Lower leg skin (tissue), 4 donors: ENCODE results near the gene COL13A1. TPM values are rescaled to one million over a fixed set of nuclear protein-coding genes. Genes with fewer than 3 reads are reported as not detected.

Experiments used
- DNase-seq, 2 donors: peaks; one replicate each; pipeline ENCODE4 v3.0.0-alpha.2; 2019; ENCODE audit warnings: low spot score in 2 of 2
- H3K4me3 ChIP-seq: fragments of 200-600 bp; sonication (generic); 2 replicates; pipeline ENCODE4 v1.5.1; 2017; ENCODE audit warnings: mild to moderate bottlenecking, low read depth; ENCODE audit not compliant: poor library complexity, severe bottlenecking
- CTCF ChIP-seq, 3 donors: fragments of 450-650 bp; IDR thresholded peaks; one replicate each; pipeline ENCODE4 v1.5.1; 2016; ENCODE audit warnings: antibody characterized with exemption in 3 of 3, mild to moderate bottlenecking in 3 of 3, moderate library complexity in 2 of 3
- POLR2A ChIP-seq, 2 donors: fragments of 450-650 bp; IDR thresholded peaks; one replicate each; pipeline ENCODE4 v1.6.1; 2016 to 2017; ENCODE audit warnings: antibody characterized with exemption in 2 of 2, mild to moderate bottlenecking in 1 of 2, moderate library complexity in 1 of 2
- WGBS, 2 donors: methylation state at CpG; one replicate each; pipeline ENCODE4 v1.1.5; 2018; 5-methylcytosine and 5-hydroxymethylcytosine counted together
- intact Hi-C: fragments of 100-400 bp; cut with DNase I; formaldehyde crosslinking; loops from one replicate; pipeline ENCODE4 v1.15.0; 2023; ENCODE audit warnings: low total_unique reads
- total RNA-seq, 4 donors: library from RNA; depleted of rRNA; stranded (reverse); fragments of >200 nt; gene quantifications; one replicate each; pipeline ENCODE4 v1.1.0, GENCODE V29; 2016

The COL13A1 gene
- total RNA-seq, 4 donors from 2014 or later: 0.93 to 2.3 (median 1.3) TPM

GRCh38 chr10:69851306-69851705 lies 49.6 kb downstream of the COL13A1 start:
- TF ChIP-seq POLR2A (IDR thresholded peaks at IDR 0.05): no peak
- no peak for TF ChIP-seq CTCF (IDR thresholded peaks at IDR 0.05)
- no peak overlapping the region for H3K4me3 ChIP-seq
- intact Hi-C loops: no loop called here
- WGBS, 2 donors: 75% methylated on average over 1 of the region's 1 CpG
- no peak for DNase-seq

GRCh38 chr10:69853064-69853463 lies 51.4 kb downstream of the COL13A1 start:
- no peak for DNase-seq
- WGBS, 2 donors: 74 to 83% methylated on average over 6 to 7 of the region's 7 CpGs
- TF ChIP-seq POLR2A (IDR thresholded peaks at IDR 0.05): no peak
- TF ChIP-seq CTCF (IDR thresholded peaks at IDR 0.05): no peak
- H3K4me3 ChIP-seq: no peak overlapping the region
- intact Hi-C loops: no loop called here

GRCh38 chr10:69854511-69855345 lies 53.0 kb downstream of the COL13A1 start:
- intact Hi-C loops: no loop called here
- TF ChIP-seq POLR2A (IDR thresholded peaks at IDR 0.05) (no peak), CTCF (IDR thresholded peaks at IDR 0.05) (no peak)
- no peak overlapping the region for H3K4me3 ChIP-seq
- 73% methylated on average over 10 of the region's 10 CpGs for WGBS, 2 donors
- no peak for DNase-seq

- H3K4me3 ChIP-seq: no peak overlapping the region
- WGBS, 2 donors: 72 to 75% methylated on average over 6 of the region's 6 CpGs
- TF ChIP-seq POLR2A (IDR thresholded peaks at IDR 0.05) (no peak), CTCF (IDR thresholded peaks at IDR 0.05) (no peak)
- intact Hi-C loops: no loop called here
- DNase-seq: no peak
Observed at GRCh38 chr10:69855346-69856111, 53.8 kb downstream of the COL13A1 start.

- intact Hi-C loops: no loop called here
- TF ChIP-seq POLR2A (IDR thresholded peaks at IDR 0.05) (no peak), CTCF (IDR thresholded peaks at IDR 0.05) (no peak)
- no peak for DNase-seq
- 71 to 82% methylated on average over 7 of the region's 7 CpGs for WGBS, 2 donors
- H3K4me3 ChIP-seq: no peak overlapping the region
Observed at GRCh38 chr10:69856601-69857166, 55.0 kb downstream of the COL13A1 start.
